GM12801 (cell line): ENCODE results near the gene PDC.

Source experiments
- TF ChIP-seq, protein P1 (sequence below): IDR thresholded peaks from one replicate; pipeline ENCODE4 v1.5.1; 2011; ENCODE audit warnings: control low read depth; ENCODE audit not compliant: insufficient read length; ENCODE audit errors: extremely low read depth

The PDC gene

DNA sequence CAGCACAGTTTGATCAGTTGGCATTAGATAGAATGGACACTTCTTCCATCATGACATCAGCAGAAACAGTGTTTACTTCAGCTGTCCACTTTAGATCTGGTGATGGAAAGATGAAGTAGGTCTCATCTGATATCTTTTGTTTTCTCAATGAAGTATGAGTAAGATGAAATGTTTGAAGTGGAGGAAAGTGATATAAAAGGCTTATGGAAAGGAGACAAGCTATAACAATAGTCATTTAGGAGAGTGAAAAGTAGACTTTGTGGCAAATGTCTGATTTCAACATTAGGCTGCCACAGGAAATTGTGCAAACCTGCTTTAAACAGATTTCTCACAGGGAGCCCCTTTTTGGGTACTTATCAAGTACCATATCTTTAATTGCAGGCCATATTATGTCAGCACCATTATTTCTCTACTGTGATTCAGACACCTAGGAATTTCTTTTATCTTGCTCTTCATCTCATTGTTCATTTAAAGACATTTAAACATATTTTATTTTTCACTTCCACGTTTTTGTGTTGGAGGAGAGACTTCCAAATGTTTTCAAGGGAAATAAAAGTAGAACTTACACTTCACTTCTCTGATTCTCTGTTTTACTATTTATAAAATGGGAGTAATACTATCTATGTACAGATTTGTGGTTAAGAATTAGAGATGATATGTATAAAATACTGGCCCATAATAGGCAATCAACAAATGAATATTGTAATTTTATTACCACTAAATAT is 18.1 kb downstream of the PDC start:
- TF ChIP-seq, protein P1, sequence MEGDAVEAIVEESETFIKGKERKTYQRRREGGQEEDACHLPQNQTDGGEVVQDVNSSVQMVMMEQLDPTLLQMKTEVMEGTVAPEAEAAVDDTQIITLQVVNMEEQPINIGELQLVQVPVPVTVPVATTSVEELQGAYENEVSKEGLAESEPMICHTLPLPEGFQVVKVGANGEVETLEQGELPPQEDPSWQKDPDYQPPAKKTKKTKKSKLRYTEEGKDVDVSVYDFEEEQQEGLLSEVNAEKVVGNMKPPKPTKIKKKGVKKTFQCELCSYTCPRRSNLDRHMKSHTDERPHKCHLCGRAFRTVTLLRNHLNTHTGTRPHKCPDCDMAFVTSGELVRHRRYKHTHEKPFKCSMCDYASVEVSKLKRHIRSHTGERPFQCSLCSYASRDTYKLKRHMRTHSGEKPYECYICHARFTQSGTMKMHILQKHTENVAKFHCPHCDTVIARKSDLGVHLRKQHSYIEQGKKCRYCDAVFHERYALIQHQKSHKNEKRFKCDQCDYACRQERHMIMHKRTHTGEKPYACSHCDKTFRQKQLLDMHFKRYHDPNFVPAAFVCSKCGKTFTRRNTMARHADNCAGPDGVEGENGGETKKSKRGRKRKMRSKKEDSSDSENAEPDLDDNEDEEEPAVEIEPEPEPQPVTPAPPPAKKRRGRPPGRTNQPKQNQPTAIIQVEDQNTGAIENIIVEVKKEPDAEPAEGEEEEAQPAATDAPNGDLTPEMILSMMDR = no peak

DNA sequence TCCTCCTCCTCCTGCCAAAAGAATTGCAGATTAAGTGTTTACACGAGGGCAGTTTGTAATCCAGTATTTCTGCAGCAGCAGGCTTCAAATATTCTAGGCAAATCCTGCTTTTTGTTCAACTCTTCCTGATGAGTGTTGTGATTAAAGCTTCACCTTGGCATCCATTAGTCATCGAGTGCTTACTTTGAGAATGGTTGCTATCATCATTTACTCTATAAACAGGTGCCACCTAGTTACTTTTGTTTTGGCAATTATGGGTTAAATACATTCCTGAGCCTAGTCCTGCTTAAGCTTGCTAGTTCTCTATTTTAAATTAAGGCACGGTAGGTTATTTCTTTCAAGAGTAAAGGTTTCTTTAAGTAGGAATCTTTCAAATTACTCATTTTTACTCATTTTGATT is 20.3 kb downstream of the PDC start:
- TF ChIP-seq, protein P1 = no peak

DNA sequence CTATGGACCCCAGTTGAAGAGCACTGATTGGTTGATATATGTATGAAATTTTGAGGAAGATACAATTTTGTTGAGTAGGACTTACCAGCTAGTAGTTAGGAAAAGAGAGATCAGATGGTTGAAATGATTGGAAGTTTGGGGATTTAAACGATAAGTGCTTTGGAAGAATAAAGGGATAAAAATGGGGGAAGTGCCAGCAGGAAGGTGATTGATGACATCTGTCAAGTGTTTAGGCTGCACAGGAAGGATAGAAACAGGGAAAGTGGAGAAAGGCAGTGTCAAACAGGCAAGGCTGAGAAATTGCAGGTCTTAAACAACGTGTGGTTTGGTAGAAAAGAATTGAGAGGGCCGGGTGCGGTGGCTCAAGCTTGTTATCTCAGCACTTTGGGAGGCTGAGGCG is 22.3 kb downstream of the PDC start:
- TF ChIP-seq, protein P1 = no peak

DNA sequence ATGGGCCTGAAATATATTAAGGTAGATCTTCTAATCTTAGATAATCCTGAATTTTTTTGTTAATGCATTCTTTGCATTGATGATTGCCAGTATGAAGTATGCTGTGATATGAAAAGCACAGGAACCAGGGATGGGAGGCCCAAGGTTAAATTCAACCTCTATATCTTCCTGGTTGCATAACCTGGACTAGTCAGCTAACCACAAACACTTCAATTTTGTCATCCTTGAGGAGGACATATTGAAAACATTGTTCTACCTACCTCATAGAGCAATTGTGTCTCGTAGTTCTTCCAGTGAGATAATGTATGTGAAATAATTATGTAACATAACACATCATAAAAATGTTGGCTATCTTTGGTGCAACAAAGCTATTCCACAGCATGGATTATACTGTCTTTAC is 25.6 kb downstream of the PDC start:
- TF ChIP-seq, protein P1 = no peak

DNA sequence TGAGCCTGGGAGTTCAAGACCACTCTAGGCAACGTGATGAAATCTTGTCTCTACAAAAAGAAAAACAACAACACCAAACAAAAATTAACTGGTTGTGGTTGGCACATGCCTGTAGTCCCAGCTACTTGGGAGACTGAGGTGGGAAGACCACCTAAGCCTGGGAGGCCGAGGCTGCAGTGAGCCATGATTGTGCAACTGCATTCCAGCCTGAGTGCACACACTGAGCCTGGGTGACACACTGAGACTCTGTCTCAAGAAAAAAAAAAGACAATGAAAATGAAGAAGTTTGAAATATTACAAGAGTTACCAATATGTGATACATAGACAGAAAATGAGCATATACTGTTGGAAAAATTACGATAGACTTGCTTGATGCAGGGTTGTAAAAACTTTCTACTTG is 31.9 kb downstream of the PDC start:
- TF ChIP-seq, protein P1 = no peak

DNA sequence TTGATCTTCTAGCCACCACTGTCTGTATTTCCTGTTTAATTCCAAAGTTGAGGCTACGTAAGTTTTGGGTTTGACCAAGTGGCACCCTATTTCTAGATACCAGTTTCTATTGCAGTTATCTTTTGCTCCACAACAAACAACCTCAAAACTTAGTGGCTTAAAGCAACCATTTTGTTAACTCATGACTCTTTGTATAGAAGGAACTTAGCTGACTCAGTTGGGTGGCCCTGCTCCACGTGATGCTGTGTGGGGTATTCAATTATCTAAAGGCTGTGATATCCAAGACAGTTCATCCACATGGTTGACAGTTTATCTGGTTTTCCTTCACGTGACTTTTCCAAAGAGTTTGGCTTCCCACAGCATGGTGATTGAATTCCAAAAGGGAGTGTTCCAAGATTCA is 34.8 kb downstream of the PDC start:
- TF ChIP-seq, protein P1 = no peak

DNA sequence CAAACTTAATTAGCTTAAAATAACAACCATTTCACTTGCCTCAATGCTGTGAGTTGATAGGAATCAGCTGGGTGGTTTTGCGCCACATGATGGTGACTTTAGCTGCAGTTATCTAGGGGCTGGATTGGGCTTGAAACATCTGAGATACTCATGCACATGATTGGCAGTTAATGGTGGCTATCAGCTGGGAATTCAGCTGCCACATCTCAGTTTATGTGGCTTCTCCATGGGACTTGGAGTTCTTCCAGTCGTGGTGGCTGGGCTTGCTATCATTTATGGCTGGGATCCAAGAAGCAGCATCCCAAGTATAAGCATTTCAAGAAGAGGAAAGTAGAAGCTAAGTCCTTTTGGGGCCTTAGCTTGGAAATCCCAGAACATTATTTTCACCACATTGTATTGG is 36.4 kb downstream of the PDC start:
- TF ChIP-seq, protein P1 = no peak
